ENCODE data around the gene TUBGCP6.
A peak's percentile ranks its signal among the peaks of the same experiment; 100 is the strongest.

DNA sequence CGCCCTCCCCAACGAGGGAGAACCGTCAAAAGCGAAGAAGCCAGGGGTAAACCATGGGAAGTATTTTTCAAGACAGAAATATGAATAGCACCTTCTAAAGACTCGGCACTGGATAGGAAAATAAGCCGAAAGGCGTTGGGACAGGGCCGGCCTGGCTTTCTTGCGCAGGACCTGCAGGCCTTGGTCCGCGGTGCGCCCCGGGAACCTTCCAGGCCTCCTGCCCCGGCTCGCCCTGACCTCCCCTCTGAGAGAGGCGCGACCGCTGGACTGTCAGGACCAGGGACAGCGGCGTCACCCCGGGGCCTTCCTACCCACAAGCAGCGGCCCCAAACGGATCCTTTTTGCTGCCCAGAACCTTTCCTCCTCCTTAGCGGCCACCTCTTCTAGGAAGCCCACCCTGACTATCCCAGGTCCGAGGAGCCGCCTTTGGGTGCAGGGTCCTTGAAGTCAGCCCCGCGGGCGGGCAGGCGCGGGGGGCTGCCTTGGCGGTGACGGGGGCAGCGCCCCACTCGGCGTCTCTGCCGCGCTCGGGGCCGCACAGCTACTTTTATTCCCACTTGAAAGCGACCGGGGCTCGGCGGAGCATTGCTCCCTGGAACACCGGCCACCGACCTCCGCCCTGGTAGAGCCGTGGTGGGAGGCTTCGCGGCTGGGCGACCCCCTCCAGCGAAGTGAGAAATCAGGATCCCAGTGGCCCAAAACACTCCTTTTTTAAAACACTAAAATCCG lies 26.0 kb upstream of the TUBGCP6 start:
- TF ChIP-seq, protein P1, sequence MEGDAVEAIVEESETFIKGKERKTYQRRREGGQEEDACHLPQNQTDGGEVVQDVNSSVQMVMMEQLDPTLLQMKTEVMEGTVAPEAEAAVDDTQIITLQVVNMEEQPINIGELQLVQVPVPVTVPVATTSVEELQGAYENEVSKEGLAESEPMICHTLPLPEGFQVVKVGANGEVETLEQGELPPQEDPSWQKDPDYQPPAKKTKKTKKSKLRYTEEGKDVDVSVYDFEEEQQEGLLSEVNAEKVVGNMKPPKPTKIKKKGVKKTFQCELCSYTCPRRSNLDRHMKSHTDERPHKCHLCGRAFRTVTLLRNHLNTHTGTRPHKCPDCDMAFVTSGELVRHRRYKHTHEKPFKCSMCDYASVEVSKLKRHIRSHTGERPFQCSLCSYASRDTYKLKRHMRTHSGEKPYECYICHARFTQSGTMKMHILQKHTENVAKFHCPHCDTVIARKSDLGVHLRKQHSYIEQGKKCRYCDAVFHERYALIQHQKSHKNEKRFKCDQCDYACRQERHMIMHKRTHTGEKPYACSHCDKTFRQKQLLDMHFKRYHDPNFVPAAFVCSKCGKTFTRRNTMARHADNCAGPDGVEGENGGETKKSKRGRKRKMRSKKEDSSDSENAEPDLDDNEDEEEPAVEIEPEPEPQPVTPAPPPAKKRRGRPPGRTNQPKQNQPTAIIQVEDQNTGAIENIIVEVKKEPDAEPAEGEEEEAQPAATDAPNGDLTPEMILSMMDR (IDR thresholded peaks at IDR 0.05; ENCODE audit: low read depth, low read length), result no peak
- TF ChIP-seq POLR2A (IDR thresholded peaks at IDR 0.05; ENCODE audit: extremely low read depth, insufficient read length) (no peak), MYC (IDR thresholded peaks at IDR 0.05; ENCODE audit: low read depth, low read length) (no peak)
- TF ChIP-seq, protein P2, sequence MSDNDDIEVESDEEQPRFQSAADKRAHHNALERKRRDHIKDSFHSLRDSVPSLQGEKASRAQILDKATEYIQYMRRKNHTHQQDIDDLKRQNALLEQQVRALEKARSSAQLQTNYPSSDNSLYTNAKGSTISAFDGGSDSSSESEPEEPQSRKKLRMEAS (IDR thresholded peaks at IDR 0.05; ENCODE audit: low read depth, low read length), result 0 out of 2 replicates have a peak, but pooled peaks have one; percentile 34
